GM23338 (cell line): ENCODE measurements around the gene JAK2. TPM values are rescaled to one million over a fixed set of nuclear protein-coding genes. Genes with fewer than 3 reads are reported as not detected.

Source experiments
- ATAC-seq: fragments of 200-7000 bp; cut with Tn5 transposase; 3 replicates; pipeline ENCODE4 v1.9.1; 2020
- DNase-seq: peaks from one replicate; pipeline ENCODE4 v3.0.0-alpha.2; 2015; ENCODE audit warnings: low spot score
- H2AFZ ChIP-seq: fragments of 200-600 bp; sonication (generic); 2 replicates; pipeline ENCODE4 v1.8.0; 2016; ENCODE audit warnings: antibody characterized with exemption, mild to moderate bottlenecking, moderate library complexity
- H3F3A ChIP-seq: fragments of 200-600 bp; sonication (generic); replicated peaks from 2 replicates; pipeline ENCODE4 v1.8.0; 2017; ENCODE audit warnings: antibody characterized with exemption, mixed run types, low read depth
- H3K27ac ChIP-seq: fragments of 200-600 bp; sonication (generic); 2 replicates; pipeline ENCODE4 v1.6.1; 2016; ENCODE audit warnings: low read depth
- H3K27me3 ChIP-seq: fragments of 200-600 bp; sonication (generic); 2 replicates; pipeline ENCODE4 v1.8.0; 2016; ENCODE audit warnings: mild to moderate bottlenecking, mixed run types, moderate library complexity; ENCODE audit not compliant: insufficient read depth
- H3K36me3 ChIP-seq: fragments of 200-600 bp; sonication (generic); 2 replicates; pipeline ENCODE4 v1.8.0; 2016; ENCODE audit warnings: mild to moderate bottlenecking; ENCODE audit not compliant: insufficient read depth
- H3K4me1 ChIP-seq: fragments of 200-600 bp; sonication (generic); 2 replicates; pipeline ENCODE4 v1.8.0; 2016; ENCODE audit warnings: mild to moderate bottlenecking, moderate library complexity; ENCODE audit not compliant: insufficient read depth
- H3K4me2 ChIP-seq: fragments of 200-600 bp; sonication (generic); 2 replicates; pipeline ENCODE4 v1.7.1; 2017; ENCODE audit warnings: mixed run types
- H3K4me3 ChIP-seq: fragments of 200-600 bp; sonication (generic); 2 replicates; pipeline ENCODE4 v1.6.1; 2016; ENCODE audit warnings: mixed run types
- H3K79me2 ChIP-seq: fragments of 200-600 bp; sonication (generic); replicated peaks from 2 replicates; pipeline ENCODE4 v1.8.0; 2017; ENCODE audit warnings: mild to moderate bottlenecking; ENCODE audit not compliant: insufficient read depth
- H3K9me2 ChIP-seq: fragments of 200-600 bp; sonication (generic); 2 replicates; pipeline ENCODE4 v1.8.0; 2017; ENCODE audit not compliant: insufficient read depth
- H4K20me1 ChIP-seq: fragments of 200-600 bp; sonication (generic); replicated peaks from 2 replicates; pipeline ENCODE4 v1.8.0; 2017; ENCODE audit warnings: mild to moderate bottlenecking; ENCODE audit not compliant: insufficient read depth
- H3K27ac Mint-ChIP-seq: 2 replicates; pipeline ENCODE4 v1.8.0; 2020; ENCODE audit warnings: inconsistent platforms, mild to moderate bottlenecking, moderate library complexity, mixed read lengths
- H3K27me3 Mint-ChIP-seq: 3 replicates; pipeline ENCODE4 v1.8.0; 2022; ENCODE audit warnings: low read depth, mild to moderate bottlenecking, moderate library complexity, mixed read lengths, inconsistent platforms; ENCODE audit not compliant: insufficient read depth, poor library complexity
- H3K36me3 Mint-ChIP-seq: 3 replicates; pipeline ENCODE4 v1.8.0; 2021; ENCODE audit warnings: low read depth, mild to moderate bottlenecking, inconsistent platforms, moderate library complexity, mixed read lengths
- H3K4me1 Mint-ChIP-seq: 3 replicates; pipeline ENCODE4 v1.8.0; 2020; ENCODE audit warnings: mild to moderate bottlenecking, inconsistent platforms, mixed read lengths
- H3K4me3 Mint-ChIP-seq: 3 replicates; pipeline ENCODE4 v1.8.0; 2021; ENCODE audit warnings: moderate library complexity, mild to moderate bottlenecking, inconsistent platforms, mixed read lengths
- H3K9me3 Mint-ChIP-seq: 3 replicates; pipeline ENCODE4 v1.8.0; 2020; ENCODE audit warnings: moderate library complexity, mild to moderate bottlenecking, inconsistent platforms, mixed read lengths
- CREB1 ChIP-seq: fragments of 250-450 bp; sonication (Bioruptor Pico); IDR thresholded peaks from 2 replicates; pipeline ENCODE4 v1.5.0; 2020; ENCODE audit warnings: low read depth, mild to moderate bottlenecking, moderate library complexity
- EZH2 ChIP-seq: fragments of 200-600 bp; sonication (generic); IDR thresholded peaks from one replicate; pipeline ENCODE4 v1.8.0; 2017; ENCODE audit warnings: antibody characterized with exemption, mild to moderate bottlenecking, low read depth; ENCODE audit not compliant: unreplicated experiment
- EZH2phosphoT487 ChIP-seq: fragments of 200-600 bp; sonication (generic); IDR thresholded peaks from one replicate; pipeline ENCODE4 v1.8.1; 2018; ENCODE audit warnings: antibody characterized with exemption; ENCODE audit not compliant: unreplicated experiment
- JUNB ChIP-seq: IDR thresholded peaks from one replicate; pipeline ENCODE4 v1.6.1; 2016; ENCODE audit warnings: antibody characterized with exemption; ENCODE audit not compliant: unreplicated experiment
- NANOG ChIP-seq: IDR thresholded peaks from 2 replicates; pipeline ENCODE4 v1.6.1; 2016; ENCODE audit warnings: antibody characterized with exemption, borderline replicate concordance
- POLR2AphosphoS5 ChIP-seq: IDR thresholded peaks from 2 replicates; pipeline ENCODE4 v1.6.1; 2016; ENCODE audit warnings: antibody characterized with exemption, low read depth
- STAT1 ChIP-seq: IDR thresholded peaks from one replicate; pipeline ENCODE4 v1.6.1; 2016; ENCODE audit warnings: antibody characterized with exemption; ENCODE audit not compliant: unreplicated experiment
- ZNF114 ChIP-seq: fragments of 250-450 bp; sonication (Bioruptor Pico); IDR thresholded peaks from 2 replicates; pipeline ENCODE4 v1.5.0; 2020; ENCODE audit warnings: mild to moderate bottlenecking, moderate library complexity
- ZNF331 ChIP-seq: fragments of 250-450 bp; sonication (Bioruptor Pico); IDR thresholded peaks from 2 replicates; pipeline ENCODE4 v1.5.0; 2020; ENCODE audit warnings: low read depth, mild to moderate bottlenecking, moderate library complexity
- polyA plus RNA-seq: library from polyadenylated mRNA; unstranded; fragments of >200 nt; fragmentation: Nextera tagmentation; extraction: Ambion mirVana; gene quantifications from 2 replicates; pipeline ENCODE4 v1.2.1, GENCODE V29; 2016
- total RNA-seq: library from RNA; depleted of rRNA; stranded (reverse); fragments of >200 nt; shearing (Covaris generic); gene quantifications from 2 replicates; pipeline ENCODE4 v1.2.3, GENCODE V29; 2014
- TF ChIP-seq, protein P1 (sequence below): IDR thresholded peaks from 2 replicates; pipeline ENCODE4 v1.6.1; 2016; ENCODE audit warnings: antibody characterized with exemption
- TF ChIP-seq, protein P2 (sequence below), 2 experiments: fragments of 200-600 bp in 1 of 2; sonication (generic) in 1 of 2; conservative IDR thresholded peaks; 2 replicates each; pipeline versions ENCODE4 v1.5.1 to v1.6.1; 2016 to 2017; ENCODE audit warnings: antibody characterized with exemption in 2 of 2, low read depth in 2 of 2, mild to moderate bottlenecking in 2 of 2, moderate library complexity in 1 of 2
- TF ChIP-seq, protein P3 (sequence below): fragments of 250-450 bp; sonication (Bioruptor Pico); IDR thresholded peaks from 2 replicates; pipeline ENCODE4 v1.5.0; 2020; ENCODE audit warnings: mild to moderate bottlenecking, moderate library complexity
- TF ChIP-seq, protein P4 (sequence below): IDR thresholded peaks from one replicate; pipeline ENCODE4 v1.6.1; 2018; ENCODE audit warnings: antibody characterized with exemption; ENCODE audit not compliant: unreplicated experiment

Gene JAK2
- total and polyA plus RNA-seq, 2 experiments from 2014 or later, result 1.1 to 3.0 TPM

DNA sequence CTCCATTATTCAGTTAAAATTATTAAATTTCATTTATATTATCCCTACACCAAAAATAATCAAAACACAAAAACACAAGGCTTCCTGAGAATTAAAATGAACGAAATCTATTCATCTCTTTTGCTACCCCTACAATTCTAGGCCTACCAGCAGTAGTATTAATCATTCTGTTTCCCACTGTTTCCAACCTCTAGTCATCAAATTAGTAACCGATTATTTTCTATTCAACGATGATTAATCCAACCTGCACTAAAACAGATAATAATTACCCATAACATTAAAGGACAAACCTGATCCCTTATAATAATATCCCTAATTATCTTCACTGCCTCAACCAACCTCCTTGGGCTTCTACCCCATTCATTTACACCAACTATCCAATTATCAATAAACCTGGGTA lies 114.4 kb downstream of the JAK2 start:
- DNase-seq (no peak), ATAC-seq (no peak)
- H3K27ac ChIP-seq, result no peak overlapping the region
- Mint-ChIP-seq H3K4me1 (no peaks in the 10 kb centered on the region), H3K27me3 (peaks cover 2% of the 10 kb centered on the region), H3K4me3 (no peak overlapping the region), H3K36me3 (peaks cover 2% of the 10 kb centered on the region), H3K9me3 (peaks cover 18% of the 10 kb centered on the region), H3K27ac (no peak overlapping the region)
- no peaks in the 10 kb centered on the region for H3K4me1 ChIP-seq
- no peaks in the 10 kb centered on the region for H3F3A ChIP-seq
- no peaks in the 10 kb centered on the region for H3K36me3 ChIP-seq
- TF ChIP-seq, protein P1, sequence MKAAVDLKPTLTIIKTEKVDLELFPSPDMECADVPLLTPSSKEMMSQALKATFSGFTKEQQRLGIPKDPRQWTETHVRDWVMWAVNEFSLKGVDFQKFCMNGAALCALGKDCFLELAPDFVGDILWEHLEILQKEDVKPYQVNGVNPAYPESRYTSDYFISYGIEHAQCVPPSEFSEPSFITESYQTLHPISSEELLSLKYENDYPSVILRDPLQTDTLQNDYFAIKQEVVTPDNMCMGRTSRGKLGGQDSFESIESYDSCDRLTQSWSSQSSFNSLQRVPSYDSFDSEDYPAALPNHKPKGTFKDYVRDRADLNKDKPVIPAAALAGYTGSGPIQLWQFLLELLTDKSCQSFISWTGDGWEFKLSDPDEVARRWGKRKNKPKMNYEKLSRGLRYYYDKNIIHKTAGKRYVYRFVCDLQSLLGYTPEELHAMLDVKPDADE, result no peak
- no peak for TF ChIP-seq EZH2
- TF ChIP-seq, protein P2, sequence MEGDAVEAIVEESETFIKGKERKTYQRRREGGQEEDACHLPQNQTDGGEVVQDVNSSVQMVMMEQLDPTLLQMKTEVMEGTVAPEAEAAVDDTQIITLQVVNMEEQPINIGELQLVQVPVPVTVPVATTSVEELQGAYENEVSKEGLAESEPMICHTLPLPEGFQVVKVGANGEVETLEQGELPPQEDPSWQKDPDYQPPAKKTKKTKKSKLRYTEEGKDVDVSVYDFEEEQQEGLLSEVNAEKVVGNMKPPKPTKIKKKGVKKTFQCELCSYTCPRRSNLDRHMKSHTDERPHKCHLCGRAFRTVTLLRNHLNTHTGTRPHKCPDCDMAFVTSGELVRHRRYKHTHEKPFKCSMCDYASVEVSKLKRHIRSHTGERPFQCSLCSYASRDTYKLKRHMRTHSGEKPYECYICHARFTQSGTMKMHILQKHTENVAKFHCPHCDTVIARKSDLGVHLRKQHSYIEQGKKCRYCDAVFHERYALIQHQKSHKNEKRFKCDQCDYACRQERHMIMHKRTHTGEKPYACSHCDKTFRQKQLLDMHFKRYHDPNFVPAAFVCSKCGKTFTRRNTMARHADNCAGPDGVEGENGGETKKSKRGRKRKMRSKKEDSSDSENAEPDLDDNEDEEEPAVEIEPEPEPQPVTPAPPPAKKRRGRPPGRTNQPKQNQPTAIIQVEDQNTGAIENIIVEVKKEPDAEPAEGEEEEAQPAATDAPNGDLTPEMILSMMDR (conservative IDR thresholded peaks at IDR 0.05; ENCODE audit: low read depth in 2 of 2), result no peak
- no peak for TF ChIP-seq CREB1 (CRISPR knock-in tag)
- TF ChIP-seq STAT1, result no peak
- TF ChIP-seq NANOG, result no peak
- TF ChIP-seq ZNF331 (CRISPR knock-in tag), result no peak
- TF ChIP-seq, protein P3, sequence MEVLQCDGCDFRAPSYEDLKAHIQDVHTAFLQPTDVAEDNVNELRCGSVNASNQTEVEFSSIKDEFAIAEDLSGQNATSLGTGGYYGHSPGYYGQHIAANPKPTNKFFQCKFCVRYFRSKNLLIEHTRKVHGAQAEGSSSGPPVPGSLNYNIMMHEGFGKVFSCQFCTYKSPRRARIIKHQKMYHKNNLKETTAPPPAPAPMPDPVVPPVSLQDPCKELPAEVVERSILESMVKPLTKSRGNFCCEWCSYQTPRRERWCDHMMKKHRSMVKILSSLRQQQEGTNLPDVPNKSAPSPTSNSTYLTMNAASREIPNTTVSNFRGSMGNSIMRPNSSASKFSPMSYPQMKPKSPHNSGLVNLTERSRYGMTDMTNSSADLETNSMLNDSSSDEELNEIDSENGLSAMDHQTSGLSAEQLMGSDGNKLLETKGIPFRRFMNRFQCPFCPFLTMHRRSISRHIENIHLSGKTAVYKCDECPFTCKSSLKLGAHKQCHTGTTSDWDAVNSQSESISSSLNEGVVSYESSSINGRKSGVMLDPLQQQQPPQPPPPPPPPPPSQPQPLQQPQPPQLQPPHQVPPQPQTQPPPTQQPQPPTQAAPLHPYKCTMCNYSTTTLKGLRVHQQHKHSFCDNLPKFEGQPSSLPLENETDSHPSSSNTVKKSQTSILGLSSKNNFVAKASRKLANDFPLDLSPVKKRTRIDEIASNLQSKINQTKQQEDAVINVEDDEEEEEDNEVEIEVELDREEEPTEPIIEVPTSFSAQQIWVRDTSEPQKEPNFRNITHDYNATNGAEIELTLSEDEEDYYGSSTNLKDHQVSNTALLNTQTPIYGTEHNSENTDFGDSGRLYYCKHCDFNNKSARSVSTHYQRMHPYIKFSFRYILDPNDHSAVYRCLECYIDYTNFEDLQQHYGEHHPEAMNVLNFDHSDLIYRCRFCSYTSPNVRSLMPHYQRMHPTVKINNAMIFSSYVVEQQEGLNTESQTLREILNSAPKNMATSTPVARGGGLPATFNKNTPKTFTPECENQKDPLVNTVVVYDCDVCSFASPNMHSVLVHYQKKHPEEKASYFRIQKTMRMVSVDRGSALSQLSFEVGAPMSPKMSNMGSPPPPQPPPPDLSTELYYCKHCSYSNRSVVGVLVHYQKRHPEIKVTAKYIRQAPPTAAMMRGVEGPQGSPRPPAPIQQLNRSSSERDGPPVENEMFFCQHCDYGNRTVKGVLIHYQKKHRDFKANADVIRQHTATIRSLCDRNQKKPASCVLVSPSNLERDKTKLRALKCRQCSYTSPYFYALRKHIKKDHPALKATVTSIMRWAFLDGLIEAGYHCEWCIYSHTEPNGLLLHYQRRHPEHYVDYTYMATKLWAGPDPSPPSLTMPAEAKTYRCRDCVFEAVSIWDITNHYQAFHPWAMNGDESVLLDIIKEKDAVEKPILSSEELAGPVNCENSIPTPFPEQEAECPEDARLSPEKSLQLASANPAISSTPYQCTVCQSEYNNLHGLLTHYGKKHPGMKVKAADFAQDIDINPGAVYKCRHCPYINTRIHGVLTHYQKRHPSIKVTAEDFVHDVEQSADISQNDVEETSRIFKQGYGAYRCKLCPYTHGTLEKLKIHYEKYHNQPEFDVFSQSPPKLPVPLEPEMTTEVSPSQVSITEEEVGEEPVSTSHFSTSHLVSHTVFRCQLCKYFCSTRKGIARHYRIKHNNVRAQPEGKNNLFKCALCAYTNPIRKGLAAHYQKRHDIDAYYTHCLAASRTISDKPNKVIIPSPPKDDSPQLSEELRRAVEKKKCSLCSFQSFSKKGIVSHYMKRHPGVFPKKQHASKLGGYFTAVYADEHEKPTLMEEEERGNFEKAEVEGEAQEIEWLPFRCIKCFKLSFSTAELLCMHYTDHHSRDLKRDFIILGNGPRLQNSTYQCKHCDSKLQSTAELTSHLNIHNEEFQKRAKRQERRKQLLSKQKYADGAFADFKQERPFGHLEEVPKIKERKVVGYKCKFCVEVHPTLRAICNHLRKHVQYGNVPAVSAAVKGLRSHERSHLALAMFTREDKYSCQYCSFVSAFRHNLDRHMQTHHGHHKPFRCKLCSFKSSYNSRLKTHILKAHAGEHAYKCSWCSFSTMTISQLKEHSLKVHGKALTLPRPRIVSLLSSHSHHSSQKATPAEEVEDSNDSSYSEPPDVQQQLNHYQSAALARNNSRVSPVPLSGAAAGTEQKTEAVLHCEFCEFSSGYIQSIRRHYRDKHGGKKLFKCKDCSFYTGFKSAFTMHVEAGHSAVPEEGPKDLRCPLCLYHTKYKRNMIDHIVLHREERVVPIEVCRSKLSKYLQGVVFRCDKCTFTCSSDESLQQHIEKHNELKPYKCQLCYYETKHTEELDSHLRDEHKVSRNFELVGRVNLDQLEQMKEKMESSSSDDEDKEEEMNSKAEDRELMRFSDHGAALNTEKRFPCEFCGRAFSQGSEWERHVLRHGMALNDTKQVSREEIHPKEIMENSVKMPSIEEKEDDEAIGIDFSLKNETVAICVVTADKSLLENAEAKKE, result no peak
- TF ChIP-seq EZH2phosphoT487, result no peak
- TF ChIP-seq POLR2AphosphoS5, result no peak
- no peak for TF ChIP-seq JUNB
- TF ChIP-seq, protein P4, sequence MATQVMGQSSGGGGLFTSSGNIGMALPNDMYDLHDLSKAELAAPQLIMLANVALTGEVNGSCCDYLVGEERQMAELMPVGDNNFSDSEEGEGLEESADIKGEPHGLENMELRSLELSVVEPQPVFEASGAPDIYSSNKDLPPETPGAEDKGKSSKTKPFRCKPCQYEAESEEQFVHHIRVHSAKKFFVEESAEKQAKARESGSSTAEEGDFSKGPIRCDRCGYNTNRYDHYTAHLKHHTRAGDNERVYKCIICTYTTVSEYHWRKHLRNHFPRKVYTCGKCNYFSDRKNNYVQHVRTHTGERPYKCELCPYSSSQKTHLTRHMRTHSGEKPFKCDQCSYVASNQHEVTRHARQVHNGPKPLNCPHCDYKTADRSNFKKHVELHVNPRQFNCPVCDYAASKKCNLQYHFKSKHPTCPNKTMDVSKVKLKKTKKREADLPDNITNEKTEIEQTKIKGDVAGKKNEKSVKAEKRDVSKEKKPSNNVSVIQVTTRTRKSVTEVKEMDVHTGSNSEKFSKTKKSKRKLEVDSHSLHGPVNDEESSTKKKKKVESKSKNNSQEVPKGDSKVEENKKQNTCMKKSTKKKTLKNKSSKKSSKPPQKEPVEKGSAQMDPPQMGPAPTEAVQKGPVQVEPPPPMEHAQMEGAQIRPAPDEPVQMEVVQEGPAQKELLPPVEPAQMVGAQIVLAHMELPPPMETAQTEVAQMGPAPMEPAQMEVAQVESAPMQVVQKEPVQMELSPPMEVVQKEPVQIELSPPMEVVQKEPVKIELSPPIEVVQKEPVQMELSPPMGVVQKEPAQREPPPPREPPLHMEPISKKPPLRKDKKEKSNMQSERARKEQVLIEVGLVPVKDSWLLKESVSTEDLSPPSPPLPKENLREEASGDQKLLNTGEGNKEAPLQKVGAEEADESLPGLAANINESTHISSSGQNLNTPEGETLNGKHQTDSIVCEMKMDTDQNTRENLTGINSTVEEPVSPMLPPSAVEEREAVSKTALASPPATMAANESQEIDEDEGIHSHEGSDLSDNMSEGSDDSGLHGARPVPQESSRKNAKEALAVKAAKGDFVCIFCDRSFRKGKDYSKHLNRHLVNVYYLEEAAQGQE, result no peak
- TF ChIP-seq ZNF114 (CRISPR knock-in tag), result no peak
- no peaks in the 10 kb centered on the region for H3K9me2 ChIP-seq
- H3K79me2 ChIP-seq, result no peaks in the 10 kb centered on the region
- no peaks in the 10 kb centered on the region for H3K27me3 ChIP-seq
- no peaks in the 10 kb centered on the region for H4K20me1 ChIP-seq
- no peak overlapping the region for H3K4me2 ChIP-seq
- no peak overlapping the region for H3K4me3 ChIP-seq
- no peak overlapping the region for H2AFZ ChIP-seq
